Smooth muscle cell (in vitro differentiated cells): ENCODE measurements around the gene FOSL1. TPM values are rescaled to one million over a fixed set of nuclear protein-coding genes. Genes with fewer than 3 reads are reported as not detected.

Experiments used
- DNase-seq: peaks from one replicate; lab custom pipeline; 2025; ENCODE audit not compliant: unreplicated experiment; lab: John Stamatoyannopoulos, UW
- H2AFZ ChIP-seq: fragments of 200-600 bp; sonication (generic); 2 replicates; pipeline ENCODE4 v1.6.0; 2016; ENCODE audit warnings: antibody characterized with exemption, low read depth, mild to moderate bottlenecking
- H3F3A ChIP-seq: fragments of 200-600 bp; sonication (generic); 2 replicates; pipeline ENCODE4 v1.6.0; 2017; ENCODE audit warnings: antibody characterized with exemption, low read depth
- H3K27ac ChIP-seq: fragments of 200-600 bp; sonication (generic); 2 replicates; pipeline ENCODE4 v1.5.1; 2016; ENCODE audit warnings: low read depth, mild to moderate bottlenecking
- H3K27me3 ChIP-seq: fragments of 200-600 bp; sonication (generic); 2 replicates; pipeline ENCODE4 v1.6.1; 2016; ENCODE audit warnings: low read depth, mild to moderate bottlenecking
- H3K36me3 ChIP-seq: fragments of 200-600 bp; sonication (generic); 2 replicates; pipeline ENCODE4 v1.5.1; 2016; ENCODE audit warnings: low read depth
- H3K4me1 ChIP-seq: fragments of 200-600 bp; sonication (generic); 2 replicates; pipeline ENCODE4 v1.5.1; 2016; ENCODE audit warnings: low read depth
- H3K4me2 ChIP-seq: fragments of 200-600 bp; sonication (generic); 2 replicates; pipeline ENCODE4 v1.6.0; 2016; ENCODE audit warnings: mild to moderate bottlenecking
- H3K4me3 ChIP-seq: fragments of 200-600 bp; sonication (generic); 2 replicates; pipeline ENCODE4 v1.5.1; 2016; ENCODE audit warnings: mild to moderate bottlenecking
- H3K79me2 ChIP-seq: fragments of 200-600 bp; sonication (generic); 2 replicates; pipeline ENCODE4 v1.6.0; 2016; ENCODE audit warnings: low read depth, mild to moderate bottlenecking
- H3K9ac ChIP-seq: fragments of 200-600 bp; sonication (generic); 2 replicates; pipeline ENCODE4 v1.6.0; 2016; ENCODE audit warnings: low read depth
- H3K9me3 ChIP-seq: fragments of 200-600 bp; sonication (generic); replicated peaks from 2 replicates; pipeline ENCODE4 v1.5.1; 2016; ENCODE audit warnings: low read depth
- H4K20me1 ChIP-seq: fragments of 200-600 bp; sonication (generic); 2 replicates; pipeline ENCODE4 v1.6.0; 2016; ENCODE audit warnings: low read depth
- WGBS: methylation state at CpG from one replicate; pipeline ENCODE4 v1.1.7; 2016; ENCODE audit warnings: low lambda C conversion rate; 5-methylcytosine and 5-hydroxymethylcytosine counted together
- polyA plus RNA-seq: library from polyadenylated mRNA; unstranded; fragments of >200 nt; fragmentation: Nextera tagmentation; extraction: Ambion mirVana; gene quantifications from 2 replicates; pipeline ENCODE4 v1.2.1, GENCODE V29; 2016
- total RNA-seq: library from RNA; depleted of rRNA; stranded (reverse); fragments of >200 nt; gene quantifications from 2 replicates; pipeline ENCODE4 v1.2.3, GENCODE V29; 2014
- TF ChIP-seq, protein P1 (sequence below): fragments of 200-600 bp; sonication (generic); IDR thresholded peaks from 2 replicates; pipeline ENCODE4 v1.5.1; 2017; ENCODE audit warnings: borderline replicate concordance, mild to moderate bottlenecking, antibody characterized with exemption; ENCODE audit not compliant: insufficient read depth, poor library complexity, severe bottlenecking

The FOSL1 gene
- total and polyA plus RNA-seq, 2 experiments from 2014 or later, result 15.8 to 26.1 TPM

DNA sequence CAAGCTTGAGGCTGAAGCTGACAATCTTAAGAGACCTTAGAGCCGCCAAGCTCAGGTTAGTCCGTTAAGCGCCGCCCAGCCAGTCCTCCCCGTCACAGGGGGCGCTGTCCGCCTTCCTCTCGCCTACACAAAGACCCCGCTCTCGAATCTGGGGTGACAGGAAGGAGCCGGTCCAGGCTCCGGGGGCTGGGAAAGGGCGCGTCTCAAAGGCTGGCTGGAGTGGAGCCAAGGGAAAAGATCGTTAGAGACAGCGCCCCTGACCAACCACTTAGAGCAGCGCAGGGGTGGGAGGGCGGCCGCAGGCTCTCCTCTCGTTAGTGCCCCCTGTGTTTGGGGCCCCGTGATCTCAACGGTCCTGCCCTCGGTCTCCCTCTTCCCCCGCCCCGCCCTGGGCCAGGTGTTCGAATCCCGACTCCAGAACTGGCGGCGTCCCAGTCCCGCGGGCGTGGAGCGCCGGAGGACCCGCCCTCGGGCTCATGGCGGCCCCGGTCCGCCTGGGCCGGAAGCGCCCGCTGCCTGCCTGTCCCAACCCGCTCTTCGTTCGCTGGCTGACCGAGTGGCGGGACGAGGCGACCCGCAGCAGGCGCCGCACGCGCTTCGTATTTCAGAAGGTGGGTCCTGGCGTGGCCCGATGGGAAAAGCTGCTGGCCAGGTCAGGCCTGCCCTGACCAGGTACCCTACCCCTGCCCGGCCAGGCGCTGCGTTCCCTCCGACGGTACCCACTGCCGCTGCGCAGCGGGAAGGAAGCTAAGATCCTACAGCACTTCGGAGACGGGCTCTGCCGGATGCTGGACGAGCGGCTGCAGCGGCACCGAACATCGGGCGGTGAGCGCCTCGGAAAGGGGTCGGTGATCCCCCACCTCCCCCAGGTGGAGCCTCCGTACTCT is 39.7 kb downstream of the FOSL1 start, which contains the start of gene MUS81:
Gene MUS81, plus strand, starts transcription at position 156 of the 887 bp plus-strand sequence. Its CDS starts 321 bp downstream, at position 477.
- H3K9me3 ChIP-seq, result no peaks in the 10 kb centered on the region
- peaks cover 42% of the 10 kb centered on the region for H4K20me1 ChIP-seq
- H3K9ac ChIP-seq, result peak within 1 kb of the TSS; percentile 73
- peak within 1 kb of the TSS; percentile 83 for H3K27ac ChIP-seq
- TF ChIP-seq, protein P1, sequence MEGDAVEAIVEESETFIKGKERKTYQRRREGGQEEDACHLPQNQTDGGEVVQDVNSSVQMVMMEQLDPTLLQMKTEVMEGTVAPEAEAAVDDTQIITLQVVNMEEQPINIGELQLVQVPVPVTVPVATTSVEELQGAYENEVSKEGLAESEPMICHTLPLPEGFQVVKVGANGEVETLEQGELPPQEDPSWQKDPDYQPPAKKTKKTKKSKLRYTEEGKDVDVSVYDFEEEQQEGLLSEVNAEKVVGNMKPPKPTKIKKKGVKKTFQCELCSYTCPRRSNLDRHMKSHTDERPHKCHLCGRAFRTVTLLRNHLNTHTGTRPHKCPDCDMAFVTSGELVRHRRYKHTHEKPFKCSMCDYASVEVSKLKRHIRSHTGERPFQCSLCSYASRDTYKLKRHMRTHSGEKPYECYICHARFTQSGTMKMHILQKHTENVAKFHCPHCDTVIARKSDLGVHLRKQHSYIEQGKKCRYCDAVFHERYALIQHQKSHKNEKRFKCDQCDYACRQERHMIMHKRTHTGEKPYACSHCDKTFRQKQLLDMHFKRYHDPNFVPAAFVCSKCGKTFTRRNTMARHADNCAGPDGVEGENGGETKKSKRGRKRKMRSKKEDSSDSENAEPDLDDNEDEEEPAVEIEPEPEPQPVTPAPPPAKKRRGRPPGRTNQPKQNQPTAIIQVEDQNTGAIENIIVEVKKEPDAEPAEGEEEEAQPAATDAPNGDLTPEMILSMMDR, result peak; percentile 89
- H3K4me2 ChIP-seq, result peak within 1 kb of the TSS; percentile 88
- peaks cover 16% of the 10 kb centered on the region for H3K4me1 ChIP-seq
- H3K4me3 ChIP-seq, result peak within 1 kb of the TSS; percentile 96
- peak; percentile 74 for DNase-seq
- H3K36me3 ChIP-seq, result no peaks in the 10 kb centered on the region
- H3K79me2 ChIP-seq, result peaks cover 50% of the 10 kb centered on the region
- H3F3A ChIP-seq, result peaks cover 34% of the 10 kb centered on the region
- 2% methylated on average over 70 of the region's 78 CpGs for WGBS
- H3K27me3 ChIP-seq, result no peaks in the 10 kb centered on the region
- H2AFZ ChIP-seq, result peak within 1 kb of the TSS; percentile 64

DNA sequence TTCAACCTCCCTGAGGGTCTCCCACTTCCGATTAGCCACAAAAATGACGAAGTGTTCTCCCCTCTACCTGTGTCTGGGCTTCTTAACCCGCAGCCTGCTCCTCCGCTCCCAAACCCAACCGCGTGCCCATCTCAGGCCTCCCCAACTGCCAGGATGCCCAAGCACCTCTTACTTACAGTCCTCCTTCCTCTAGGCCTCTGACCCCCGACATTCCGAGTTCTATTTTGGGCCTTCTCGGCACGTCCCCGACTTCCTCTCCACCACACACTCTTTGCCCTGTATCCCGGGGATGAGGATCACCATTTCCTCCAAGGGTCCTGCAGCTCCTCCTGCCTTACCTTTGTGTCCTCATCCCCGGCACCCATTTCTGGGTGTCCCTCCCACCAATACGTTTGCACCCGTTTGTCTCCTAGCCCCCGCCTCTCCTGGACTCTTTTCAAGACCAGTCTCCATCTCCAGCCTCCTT is 40.3 kb downstream of the FOSL1 start:
- Histone ChIP-seq H3K36me3 (peaks cover under 1% of the 10 kb centered on the region), H3K4me3 (peak overlapping the region; percentile 96), H3K4me1 (peaks cover 16% of the 10 kb centered on the region), H4K20me1 (peaks cover 43% of the 10 kb centered on the region), H3K27me3 (no peaks in the 10 kb centered on the region), H3K79me2 (peaks cover 57% of the 10 kb centered on the region), H3K4me2 (peak overlapping the region; percentile 88), H3K9ac (peak overlapping the region; percentile 23), H3K9me3 (no peaks in the 10 kb centered on the region), H3F3A (peaks cover 33% of the 10 kb centered on the region), H2AFZ (no peak overlapping the region), H3K27ac (peak overlapping the region; percentile 83)
- WGBS, result 4% methylated on average over 16 of the region's 16 CpGs
- DNase-seq, result no peak
- TF ChIP-seq, protein P1, result no peak

DNA sequence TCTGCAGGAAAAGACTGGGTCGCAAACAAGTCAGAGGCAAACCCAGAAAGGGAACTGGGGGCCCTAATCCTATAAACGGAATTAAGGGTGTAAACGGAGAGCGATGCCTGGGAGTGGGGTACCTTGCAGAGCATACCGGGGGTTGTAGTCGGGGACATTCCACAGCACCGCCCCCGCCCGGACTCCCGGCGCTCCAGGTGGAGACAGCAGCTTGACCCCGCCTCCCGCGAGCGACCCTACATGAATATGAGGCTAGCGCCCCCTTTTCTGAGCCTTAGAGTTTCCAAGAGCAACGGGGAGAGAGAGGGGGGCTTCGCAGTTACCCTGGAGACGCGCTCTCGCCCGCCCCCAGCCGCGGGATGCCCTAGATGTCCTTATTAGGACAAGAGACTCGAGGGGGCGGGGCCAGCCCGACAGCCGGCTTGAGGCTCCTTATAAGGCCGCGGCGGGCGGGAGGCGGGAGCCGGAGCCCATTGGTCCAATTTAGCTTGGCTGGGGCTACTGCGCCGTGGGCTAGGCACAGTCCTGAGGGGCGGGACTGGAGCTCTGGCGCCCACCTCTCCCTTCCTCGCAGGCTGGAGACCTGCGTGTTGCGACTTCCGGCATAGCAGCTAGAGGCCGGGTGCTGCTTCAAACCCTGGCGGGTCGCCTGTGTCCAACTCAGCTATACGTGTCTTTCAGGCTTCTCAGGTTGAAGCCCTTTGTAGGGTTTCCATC is 40.9 kb downstream of the FOSL1 start:
- Histone ChIP-seq H3F3A (peaks cover 33% of the 10 kb centered on the region), H3K9me3 (no peaks in the 10 kb centered on the region), H3K36me3 (peaks cover 6% of the 10 kb centered on the region), H3K9ac (no peak overlapping the region), H2AFZ (peak overlapping the region; percentile 64), H3K79me2 (peaks cover 62% of the 10 kb centered on the region), H3K27me3 (no peaks in the 10 kb centered on the region), H3K4me3 (peak overlapping the region; percentile 96), H3K4me1 (peaks cover 16% of the 10 kb centered on the region), H3K27ac (peak overlapping the region; percentile 83), H4K20me1 (peaks cover 47% of the 10 kb centered on the region), H3K4me2 (peak overlapping the region; percentile 88)
- WGBS, result under 1% methylated on average over 31 of the region's 46 CpGs
- TF ChIP-seq, protein P1, result no peak
- peak; percentile 83 for DNase-seq
